ENCODE data around the gene ZDHHC24.

ZDHHC24 gene

DNA sequence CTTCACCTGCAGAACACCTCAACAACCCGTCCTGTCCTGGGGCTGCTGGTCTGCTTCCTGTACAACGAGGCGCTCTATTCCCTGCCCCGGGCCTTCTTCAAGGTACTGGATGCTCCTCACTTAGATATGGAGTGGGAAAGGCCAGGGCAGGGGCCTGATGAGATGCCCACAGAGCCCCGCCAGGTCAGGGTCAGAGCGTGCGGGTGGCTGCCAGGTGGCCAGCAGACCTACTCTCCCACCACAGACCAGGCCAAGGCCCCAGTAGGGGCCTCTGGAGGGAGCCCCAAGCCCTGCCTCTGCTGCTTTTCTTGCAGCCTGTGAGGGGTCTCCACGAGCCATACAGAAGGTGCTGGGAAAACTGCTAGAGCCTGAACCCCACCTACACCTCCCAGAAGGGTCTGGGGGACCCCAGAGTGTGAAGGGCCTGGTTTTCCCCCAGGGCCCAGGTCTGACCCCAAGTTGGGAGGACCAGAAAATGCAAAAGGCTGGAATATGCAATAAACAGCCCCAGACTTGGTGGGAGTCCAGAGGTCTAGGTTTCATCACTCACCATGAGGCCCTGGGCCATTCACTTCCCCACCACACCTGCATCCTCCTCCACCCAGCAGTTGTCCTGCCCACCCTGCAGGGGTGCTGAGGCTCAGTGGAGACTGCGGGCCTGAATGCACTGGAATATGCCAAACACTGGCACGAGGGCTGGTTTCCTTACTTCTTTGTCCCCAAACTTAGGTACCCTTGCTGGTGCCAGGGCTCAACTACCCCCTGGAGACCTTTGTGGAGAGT, 14.7 kb downstream of the ZDHHC24 start:
- 0 out of 2 replicates have a peak, but pooled peaks cover 2% of the 10 kb centered on the region for H3K36me3 ChIP-seq (ENCODE audit: control insufficient read depth, insufficient read depth, low read length)
- no peak overlapping the region for H3K27ac ChIP-seq (ENCODE audit: low read depth, low read length)
- H3K9ac ChIP-seq (ENCODE audit: low read depth, low read length) = no peak overlapping the region
- no peaks in the 10 kb centered on the region for H3K27me3 ChIP-seq (ENCODE audit: control insufficient read depth, insufficient read depth, low read length)
- no peaks in the 10 kb centered on the region for H3K9me3 ChIP-seq (ENCODE audit: control insufficient read depth, insufficient read depth, low read length)
- no peaks in the 10 kb centered on the region for H3K4me1 ChIP-seq (ENCODE audit: control insufficient read depth, insufficient read depth, low read length)
- H3K4me3 ChIP-seq (ENCODE audit: low read depth, low read length) = no peak overlapping the region

- Histone ChIP-seq H3K4me3 (ENCODE audit: low read depth, low read length) (no peak overlapping the region), H3K36me3 (ENCODE audit: control insufficient read depth, insufficient read depth, low read length) (0 out of 2 replicates have a peak, but pooled peaks cover 2% of the 10 kb centered on the region), H3K9ac (ENCODE audit: low read depth, low read length) (no peak overlapping the region)
These were observed 16.2 kb downstream of the ZDHHC24 start for GRCh38 chr11:66529655-66530054.

GRCh38 chr11:66529069-66529468, 16.8 kb downstream of the ZDHHC24 start:
- no peaks in the 10 kb centered on the region for H3K9me3 ChIP-seq (ENCODE audit: control insufficient read depth, insufficient read depth, low read length)
- H3K36me3 ChIP-seq (ENCODE audit: control insufficient read depth, insufficient read depth, low read length) = 0 out of 2 replicates have a peak, but pooled peaks cover 2% of the 10 kb centered on the region
- H3K4me1 ChIP-seq (ENCODE audit: control insufficient read depth, insufficient read depth, low read length) = no peaks in the 10 kb centered on the region
- no peak overlapping the region for H3K27ac ChIP-seq (ENCODE audit: low read depth, low read length)
- H3K27me3 ChIP-seq (ENCODE audit: control insufficient read depth, insufficient read depth, low read length) = no peaks in the 10 kb centered on the region
- H3K9ac ChIP-seq (ENCODE audit: low read depth, low read length) = no peak overlapping the region
- H3K4me3 ChIP-seq (ENCODE audit: low read depth, low read length) = no peak overlapping the region

More at GRCh38 chr11:66529655-66530054, 16.2 kb downstream of the ZDHHC24 start:
- Histone ChIP-seq H3K27me3 (ENCODE audit: control insufficient read depth, insufficient read depth, low read length) (no peaks in the 10 kb centered on the region), H3K9me3 (ENCODE audit: control insufficient read depth, insufficient read depth, low read length) (no peaks in the 10 kb centered on the region), H3K27ac (ENCODE audit: low read depth, low read length) (no peak overlapping the region), H3K4me1 (ENCODE audit: control insufficient read depth, insufficient read depth, low read length) (no peaks in the 10 kb centered on the region)

GRCh38 chr11:66524304-66525040, 21.4 kb downstream of the ZDHHC24 start:
- Histone ChIP-seq H3K9ac (ENCODE audit: low read depth, low read length) (no peak overlapping the region), H3K9me3 (ENCODE audit: control insufficient read depth, insufficient read depth, low read length) (no peaks in the 10 kb centered on the region), H3K4me3 (ENCODE audit: low read depth, low read length) (no peak overlapping the region), H3K27me3 (ENCODE audit: control insufficient read depth, insufficient read depth, low read length) (no peaks in the 10 kb centered on the region), H3K27ac (ENCODE audit: low read depth, low read length) (no peak overlapping the region), H3K4me1 (ENCODE audit: control insufficient read depth, insufficient read depth, low read length) (no peaks in the 10 kb centered on the region), H3K36me3 (ENCODE audit: control insufficient read depth, insufficient read depth, low read length) (peaks cover 35% of the 10 kb centered on the region)

GRCh38 chr11:66523611-66524010, 22.2 kb downstream of the ZDHHC24 start:
- no peak overlapping the region for H3K27ac ChIP-seq (ENCODE audit: low read depth, low read length)
- no peak overlapping the region for H3K4me3 ChIP-seq (ENCODE audit: low read depth, low read length)
- no peaks in the 10 kb centered on the region for H3K4me1 ChIP-seq (ENCODE audit: control insufficient read depth, insufficient read depth, low read length)
- no peak overlapping the region for H3K9ac ChIP-seq (ENCODE audit: low read depth, low read length)
- H3K36me3 ChIP-seq (ENCODE audit: control insufficient read depth, insufficient read depth, low read length) = peaks cover 39% of the 10 kb centered on the region
- H3K27me3 ChIP-seq (ENCODE audit: control insufficient read depth, insufficient read depth, low read length) = no peaks in the 10 kb centered on the region
- H3K9me3 ChIP-seq (ENCODE audit: control insufficient read depth, insufficient read depth, low read length) = no peaks in the 10 kb centered on the region

DNA sequence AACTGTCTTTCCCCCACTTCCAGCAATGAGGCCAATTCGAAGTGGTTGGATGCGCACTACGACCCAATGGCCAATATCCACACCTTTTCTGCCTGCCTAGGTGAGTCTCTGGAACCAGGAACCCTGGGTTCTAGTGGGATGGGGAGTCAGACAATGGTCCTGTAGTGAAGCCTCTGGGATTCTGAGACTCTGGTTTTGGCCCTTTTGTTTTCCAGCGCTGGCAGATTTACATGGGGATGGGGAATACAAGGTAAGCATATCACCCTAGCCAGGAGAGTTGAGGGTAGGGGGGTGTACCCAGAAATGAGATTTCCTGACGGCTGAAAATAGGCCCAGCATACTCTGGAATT, 34.9 kb downstream of the ZDHHC24 start:
- Histone ChIP-seq H3K9ac (ENCODE audit: low read depth, low read length) (peak overlapping the region; percentile 69), H3K9me3 (ENCODE audit: control insufficient read depth, insufficient read depth, low read length) (no peaks in the 10 kb centered on the region), H3K4me1 (ENCODE audit: control insufficient read depth, insufficient read depth, low read length) (no peaks in the 10 kb centered on the region), H3K27ac (ENCODE audit: low read depth, low read length) (peak overlapping the region; percentile 48), H3K36me3 (ENCODE audit: control insufficient read depth, insufficient read depth, low read length) (peaks cover 23% of the 10 kb centered on the region), H3K4me3 (ENCODE audit: low read depth, low read length) (peak overlapping the region; percentile 95), H3K27me3 (ENCODE audit: control insufficient read depth, insufficient read depth, low read length) (no peaks in the 10 kb centered on the region)

- Histone ChIP-seq H3K4me1 (ENCODE audit: control insufficient read depth, insufficient read depth, low read length) (no peaks in the 10 kb centered on the region), H3K27me3 (ENCODE audit: control insufficient read depth, insufficient read depth, low read length) (no peaks in the 10 kb centered on the region), H3K9me3 (ENCODE audit: control insufficient read depth, insufficient read depth, low read length) (no peaks in the 10 kb centered on the region), H3K9ac (ENCODE audit: low read depth, low read length) (peak within 1 kb of the TSS; percentile 69), H3K27ac (ENCODE audit: low read depth, low read length) (peak within 1 kb of the TSS; percentile 69), H3K36me3 (ENCODE audit: control insufficient read depth, insufficient read depth, low read length) (peaks cover 25% of the 10 kb centered on the region), H3K4me3 (ENCODE audit: low read depth, low read length) (peak within 1 kb of the TSS; percentile 95)
These were observed 35.4 kb downstream of the ZDHHC24 start, which contains the start of gene BBS1 for GRCh38 chr11:66510271-66510989. Gene BBS1, plus strand, starts transcription at chr11:66510635. Its CDS starts 25 bp downstream, at chr11:66510660.

GRCh38 chr11:66509131-66509561, 36.7 kb downstream of the ZDHHC24 start:
- Histone ChIP-seq H3K27ac (ENCODE audit: low read depth, low read length) (no peak overlapping the region), H3K4me1 (ENCODE audit: control insufficient read depth, insufficient read depth, low read length) (no peaks in the 10 kb centered on the region), H3K4me3 (ENCODE audit: low read depth, low read length) (no peak overlapping the region), H3K9me3 (ENCODE audit: control insufficient read depth, insufficient read depth, low read length) (no peaks in the 10 kb centered on the region), H3K27me3 (ENCODE audit: control insufficient read depth, insufficient read depth, low read length) (no peaks in the 10 kb centered on the region), H3K9ac (ENCODE audit: low read depth, low read length) (no peak overlapping the region), H3K36me3 (ENCODE audit: control insufficient read depth, insufficient read depth, low read length) (peaks cover 35% of the 10 kb centered on the region)

- no peak overlapping the region for H3K9ac ChIP-seq (ENCODE audit: low read depth, low read length)
- no peak overlapping the region for H3K27ac ChIP-seq (ENCODE audit: low read depth, low read length)
- H3K4me1 ChIP-seq (ENCODE audit: control insufficient read depth, insufficient read depth, low read length) = no peaks in the 10 kb centered on the region
- no peaks in the 10 kb centered on the region for H3K9me3 ChIP-seq (ENCODE audit: control insufficient read depth, insufficient read depth, low read length)
- no peaks in the 10 kb centered on the region for H3K27me3 ChIP-seq (ENCODE audit: control insufficient read depth, insufficient read depth, low read length)
- peaks cover 29% of the 10 kb centered on the region for H3K36me3 ChIP-seq (ENCODE audit: control insufficient read depth, insufficient read depth, low read length)
- H3K4me3 ChIP-seq (ENCODE audit: low read depth, low read length) = no peak overlapping the region
These were observed 40.5 kb downstream of the ZDHHC24 start for GRCh38 chr11:66505276-66505816.

DNA sequence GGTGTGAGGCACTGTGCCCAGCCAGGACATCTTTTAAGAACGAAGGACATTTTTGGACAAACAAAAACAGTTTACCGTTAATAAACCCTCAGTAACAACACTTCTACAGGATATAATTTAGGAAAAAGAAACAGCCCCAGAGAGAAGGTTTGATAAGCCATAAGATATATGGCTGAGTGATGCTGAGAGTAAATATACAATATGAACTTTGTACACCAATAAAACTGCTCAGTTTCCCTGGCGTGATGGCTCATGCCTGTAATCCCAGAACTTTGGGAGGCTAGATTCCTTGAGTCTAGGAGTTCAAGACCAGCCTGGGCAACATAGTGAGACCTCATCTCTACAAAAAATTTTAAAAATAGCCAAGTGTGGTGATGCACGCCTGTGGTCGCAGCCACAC, 47.3 kb downstream of the ZDHHC24 start:
- no peaks in the 10 kb centered on the region for H3K9me3 ChIP-seq (ENCODE audit: control insufficient read depth, insufficient read depth, low read length)
- H3K36me3 ChIP-seq (ENCODE audit: control insufficient read depth, insufficient read depth, low read length) = peaks cover 43% of the 10 kb centered on the region

More for the DNA sequence above, 47.3 kb downstream of the ZDHHC24 start:
- H3K27ac ChIP-seq (ENCODE audit: low read depth, low read length) = no peak overlapping the region
- no peaks in the 10 kb centered on the region for H3K27me3 ChIP-seq (ENCODE audit: control insufficient read depth, insufficient read depth, low read length)
- no peaks in the 10 kb centered on the region for H3K4me1 ChIP-seq (ENCODE audit: control insufficient read depth, insufficient read depth, low read length)
- H3K9ac ChIP-seq (ENCODE audit: low read depth, low read length) = no peak overlapping the region
- H3K4me3 ChIP-seq (ENCODE audit: low read depth, low read length) = no peak overlapping the region
